Measurements from ENCODE around the gene PNPLA1. TPM values are rescaled to one million over a fixed set of nuclear protein-coding genes. Genes with fewer than 3 reads are reported as not detected.
"Not testable (repeated sequence)": the region's sequence is repeated elsewhere in the genome, so short reads cannot be mapped to it uniquely, and the experiment has no call there.

The PNPLA1 gene
- total RNA-seq, 1 donor from 2014 or later = 0.26 TPM

DNA sequence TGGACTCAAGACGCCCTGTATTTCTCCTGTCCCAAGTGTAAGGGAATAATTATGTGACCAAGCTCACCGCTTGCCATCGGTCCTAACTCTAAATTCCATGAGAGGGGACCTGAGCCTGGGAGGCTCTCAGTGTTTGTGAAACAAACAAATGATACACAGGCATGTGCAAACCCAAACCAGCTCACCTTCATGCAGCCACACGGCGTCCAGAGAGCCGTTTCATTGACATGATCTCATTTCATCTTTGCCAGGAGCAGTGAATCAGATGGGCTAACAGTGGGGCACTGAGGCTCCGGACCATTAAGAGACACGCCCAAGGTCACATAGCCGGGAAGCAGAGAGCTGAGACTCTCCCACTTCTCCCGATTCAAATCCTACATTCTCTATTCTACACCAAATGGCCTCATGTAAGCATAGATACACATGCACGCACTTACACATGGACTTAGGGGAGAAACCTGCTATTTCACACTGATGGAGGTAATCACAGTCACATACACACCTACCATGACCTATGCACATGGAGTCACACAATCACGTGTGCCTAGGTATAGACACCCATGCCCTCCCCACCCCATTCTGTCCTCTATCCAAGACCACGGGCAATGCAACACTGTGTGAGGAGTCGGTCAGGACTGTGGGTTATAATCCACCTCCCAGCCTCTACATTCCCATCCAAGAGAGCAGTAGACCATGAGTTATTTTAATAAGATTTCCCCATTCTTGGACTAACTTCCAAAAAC, 65.8 kb downstream of the PNPLA1 start:
- Histone ChIP-seq H3K4me3 (ENCODE audit: low read depth, low read length) (no peak overlapping the region), H3K36me3 (ENCODE audit: control insufficient read depth, insufficient read depth, low read length) (no peaks in the 10 kb centered on the region), H3K27me3 (ENCODE audit: control insufficient read depth, insufficient read depth, low read length) (peaks cover 7% of the 10 kb centered on the region)
- no peak for FAIRE-seq
- TF ChIP-seq, protein P1, sequence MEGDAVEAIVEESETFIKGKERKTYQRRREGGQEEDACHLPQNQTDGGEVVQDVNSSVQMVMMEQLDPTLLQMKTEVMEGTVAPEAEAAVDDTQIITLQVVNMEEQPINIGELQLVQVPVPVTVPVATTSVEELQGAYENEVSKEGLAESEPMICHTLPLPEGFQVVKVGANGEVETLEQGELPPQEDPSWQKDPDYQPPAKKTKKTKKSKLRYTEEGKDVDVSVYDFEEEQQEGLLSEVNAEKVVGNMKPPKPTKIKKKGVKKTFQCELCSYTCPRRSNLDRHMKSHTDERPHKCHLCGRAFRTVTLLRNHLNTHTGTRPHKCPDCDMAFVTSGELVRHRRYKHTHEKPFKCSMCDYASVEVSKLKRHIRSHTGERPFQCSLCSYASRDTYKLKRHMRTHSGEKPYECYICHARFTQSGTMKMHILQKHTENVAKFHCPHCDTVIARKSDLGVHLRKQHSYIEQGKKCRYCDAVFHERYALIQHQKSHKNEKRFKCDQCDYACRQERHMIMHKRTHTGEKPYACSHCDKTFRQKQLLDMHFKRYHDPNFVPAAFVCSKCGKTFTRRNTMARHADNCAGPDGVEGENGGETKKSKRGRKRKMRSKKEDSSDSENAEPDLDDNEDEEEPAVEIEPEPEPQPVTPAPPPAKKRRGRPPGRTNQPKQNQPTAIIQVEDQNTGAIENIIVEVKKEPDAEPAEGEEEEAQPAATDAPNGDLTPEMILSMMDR (IDR thresholded peaks at IDR 0.05; ENCODE audit: insufficient read depth, low read length, severe bottlenecking) = no peak
- DNase-seq (ENCODE audit: low read depth) = peak; percentile 15

DNA sequence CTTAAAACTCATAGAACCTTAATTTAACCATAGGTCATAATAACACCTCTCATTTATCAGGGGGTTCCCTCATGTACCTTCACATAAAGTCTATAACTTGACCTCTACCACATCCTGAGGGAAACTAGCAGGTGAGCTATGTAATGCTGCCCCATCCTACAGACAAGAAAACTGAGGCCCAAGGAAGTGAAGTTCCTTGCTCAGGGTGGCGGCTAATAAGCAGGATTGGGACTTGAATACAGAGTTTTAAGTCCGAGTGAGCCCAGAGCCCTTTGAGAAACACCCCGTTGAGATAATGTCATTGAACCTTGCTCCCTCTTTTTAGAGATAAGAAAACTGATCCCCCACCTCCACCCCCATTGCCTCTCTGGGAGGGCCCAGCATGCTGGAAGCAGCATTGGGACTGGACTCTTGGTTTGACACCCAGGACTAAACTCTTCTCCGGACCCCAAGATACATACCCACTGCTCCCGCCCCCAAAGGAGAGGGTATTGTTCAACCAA, 66.4 kb downstream of the PNPLA1 start:
- FAIRE-seq (no peak), DNase-seq (ENCODE audit: low read depth) (no peak)
- Histone ChIP-seq H3K27me3 (ENCODE audit: control insufficient read depth, insufficient read depth, low read length) (peaks cover 7% of the 10 kb centered on the region), H3K4me3 (ENCODE audit: low read depth, low read length) (no peak overlapping the region), H3K36me3 (ENCODE audit: control insufficient read depth, insufficient read depth, low read length) (no peaks in the 10 kb centered on the region)
- TF ChIP-seq, protein P1 (IDR thresholded peaks at IDR 0.05; ENCODE audit: insufficient read depth, low read length, severe bottlenecking) = no peak

DNA sequence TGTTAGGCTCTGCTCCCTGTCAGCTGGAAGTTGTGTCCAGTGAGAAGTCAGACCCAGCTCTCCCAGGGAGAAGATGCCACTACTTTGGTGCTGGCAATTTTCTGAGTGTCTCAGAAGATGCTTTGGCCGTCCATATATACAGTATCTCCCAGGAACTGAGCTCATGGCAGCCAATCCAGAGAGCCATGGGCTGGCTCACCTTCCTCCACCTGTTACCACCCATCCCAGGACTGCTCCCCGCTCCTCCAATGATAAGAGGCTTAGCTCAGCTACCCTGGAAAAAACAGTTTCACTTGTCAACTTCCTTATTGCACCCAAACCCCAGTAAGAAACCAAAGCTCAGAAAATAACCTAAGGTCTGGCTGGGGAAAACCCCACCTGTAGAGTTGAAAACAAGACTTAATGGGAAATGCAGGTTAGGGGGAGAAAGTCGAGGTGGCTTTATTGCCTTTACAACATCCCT, 67.0 kb downstream of the PNPLA1 start, which contains the start of gene BNIP5:
BNIP5 (minus strand) TSS at position 110 of the 463 bp plus-strand sequence. CDS start 6,198 bp downstream, outside the sequence.
- peaks cover 7% of the 10 kb centered on the region for H3K27me3 ChIP-seq (ENCODE audit: control insufficient read depth, insufficient read depth, low read length)
- no peaks in the 10 kb centered on the region for H3K36me3 ChIP-seq (ENCODE audit: control insufficient read depth, insufficient read depth, low read length)
- TF ChIP-seq, protein P1 (IDR thresholded peaks at IDR 0.05; ENCODE audit: insufficient read depth, low read length, severe bottlenecking) = no peak
- no peak within 1 kb of the TSS for H3K4me3 ChIP-seq (ENCODE audit: low read depth, low read length)
- no peak for FAIRE-seq
- no peak for DNase-seq (ENCODE audit: low read depth)

DNA sequence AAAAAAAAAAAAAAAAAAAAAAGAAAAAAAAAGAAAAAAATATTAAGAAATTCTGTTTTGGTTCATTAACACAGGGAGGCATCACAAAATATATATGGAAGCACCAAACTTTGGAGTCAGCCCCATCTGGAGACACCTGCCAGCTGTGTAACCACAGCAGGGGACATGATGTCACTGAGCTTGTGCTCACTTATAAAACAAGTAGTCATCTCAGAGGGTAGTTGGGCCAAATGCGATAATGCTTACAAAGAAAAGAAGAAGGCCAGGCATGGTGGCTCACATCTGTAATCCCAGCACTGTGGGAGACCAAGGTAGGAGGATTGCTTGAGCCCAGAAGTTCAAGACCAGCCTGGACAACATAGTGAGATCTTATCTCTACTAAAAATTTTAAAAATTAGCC, 68.0 kb downstream of the PNPLA1 start:
- no peak for DNase-seq (ENCODE audit: low read depth)
- no peak for FAIRE-seq
- TF ChIP-seq, protein P1 (IDR thresholded peaks at IDR 0.05; ENCODE audit: insufficient read depth, low read length, severe bottlenecking) = no peak
- Histone ChIP-seq H3K36me3 (ENCODE audit: control insufficient read depth, insufficient read depth, low read length) (no peaks in the 10 kb centered on the region), H3K4me3 (ENCODE audit: low read depth, low read length) (no peak overlapping the region), H3K27me3 (ENCODE audit: control insufficient read depth, insufficient read depth, low read length) (peaks cover 7% of the 10 kb centered on the region)

DNA sequence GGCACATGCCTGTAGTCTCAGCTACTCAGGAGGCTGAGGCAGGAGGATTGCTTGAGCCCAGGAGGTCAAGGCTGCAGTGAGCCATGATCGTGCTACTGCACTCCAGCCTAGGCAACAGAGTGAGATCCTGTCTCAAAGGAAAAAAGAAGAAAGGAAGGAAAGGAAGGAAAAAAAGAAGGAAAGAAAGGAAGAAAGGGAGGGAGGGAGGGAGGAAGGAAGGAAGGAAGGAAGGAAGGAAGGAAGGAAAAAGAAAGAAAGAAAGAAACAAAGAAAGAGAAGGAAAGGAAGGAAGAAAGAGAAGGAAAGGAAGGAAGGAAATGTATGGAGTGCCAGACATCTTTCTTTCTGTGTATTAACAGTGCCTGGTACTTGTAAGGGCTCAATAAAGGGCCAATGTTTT, 68.4 kb downstream of the PNPLA1 start:
- not testable (repeated sequence) for DNase-seq (ENCODE audit: low read depth); H3K27me3 ChIP-seq (ENCODE audit: control insufficient read depth, insufficient read depth, low read length); H3K36me3 ChIP-seq (ENCODE audit: control insufficient read depth, insufficient read depth, low read length); FAIRE-seq; H3K4me3 ChIP-seq (ENCODE audit: low read depth, low read length)

DNA sequence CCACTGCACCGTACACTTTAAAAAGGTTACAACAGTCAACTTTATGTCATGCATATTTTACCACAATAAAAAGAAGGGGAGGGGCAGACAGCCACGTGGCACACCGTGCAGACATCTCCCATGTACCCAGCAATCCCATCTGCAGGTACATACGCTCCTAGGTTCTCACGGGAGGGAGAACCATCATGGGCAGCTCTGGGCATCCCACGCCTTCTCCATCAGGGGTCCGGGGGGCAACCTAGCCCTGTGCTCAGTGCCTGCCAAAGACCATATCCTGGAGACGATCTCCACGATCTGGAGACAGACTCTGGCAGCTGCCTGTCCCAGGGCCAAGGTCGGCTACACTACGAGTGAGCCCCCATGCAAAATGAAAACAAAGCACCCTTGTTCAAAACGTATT, 69.3 kb downstream of the PNPLA1 start:
- Histone ChIP-seq H3K4me3 (ENCODE audit: low read depth, low read length) (no peak overlapping the region), H3K36me3 (ENCODE audit: control insufficient read depth, insufficient read depth, low read length) (no peaks in the 10 kb centered on the region), H3K27me3 (ENCODE audit: control insufficient read depth, insufficient read depth, low read length) (peaks cover 3% of the 10 kb centered on the region)
- TF ChIP-seq, protein P1 (IDR thresholded peaks at IDR 0.05; ENCODE audit: insufficient read depth, low read length, severe bottlenecking) = no peak
- no peak for FAIRE-seq
- no peak for DNase-seq (ENCODE audit: low read depth)
